Osteoblast (primary cell): ENCODE data around the gene STUM. TPM values are rescaled to one million over a fixed set of nuclear protein-coding genes. Genes with fewer than 3 reads are reported as not detected.

Experiments
- DNase-seq: peaks from one replicate; pipeline ENCODE4 v3.0.0; 2011; ENCODE audit warnings: low spot score, mixed read lengths; ENCODE audit not compliant: insufficient read length; ENCODE audit errors: missing footprints
- H2AFZ ChIP-seq: 2 replicates; pipeline ENCODE4 v1.6.0; 2011; ENCODE audit warnings: mild to moderate bottlenecking, low read length
- H3K27ac ChIP-seq: 2 replicates; pipeline ENCODE4 v1.5.1; 2011; ENCODE audit warnings: mild to moderate bottlenecking, low read depth, low read length, moderate library complexity
- H3K27me3 ChIP-seq: 2 replicates; pipeline ENCODE4 v1.6.0; 2012; ENCODE audit warnings: mild to moderate bottlenecking, control low read depth, inconsistent platforms, low read length, moderate library complexity; ENCODE audit not compliant: insufficient read depth
- H3K36me3 ChIP-seq: 2 replicates; pipeline ENCODE4 v1.5.1; 2011; ENCODE audit warnings: mild to moderate bottlenecking, low read length, control low read depth, moderate library complexity; ENCODE audit not compliant: insufficient read depth
- H3K4me1 ChIP-seq: 2 replicates; pipeline ENCODE4 v1.5.1; 2011; ENCODE audit warnings: mild to moderate bottlenecking, low read length, control low read depth, moderate library complexity; ENCODE audit not compliant: insufficient read depth
- H3K4me2 ChIP-seq: 2 replicates; pipeline ENCODE4 v1.6.0; 2011; ENCODE audit warnings: mild to moderate bottlenecking, low read length; ENCODE audit not compliant: insufficient read depth
- H3K4me3 ChIP-seq: fragments of 200-600 bp; sonication (generic); 3 replicates; pipeline ENCODE4 v1.5.1; 2012; ENCODE audit warnings: mild to moderate bottlenecking, low read length, inconsistent platforms; ENCODE audit not compliant: insufficient read depth
- H3K79me2 ChIP-seq: 2 replicates; pipeline ENCODE4 v1.6.0; 2012; ENCODE audit warnings: mild to moderate bottlenecking, low read length, control low read depth, inconsistent platforms; ENCODE audit not compliant: insufficient read depth
- H3K9me3 ChIP-seq: 2 replicates; pipeline ENCODE4 v1.5.1; 2011; ENCODE audit warnings: low read depth, low read length, control low read depth
- H4K20me1 ChIP-seq: 2 replicates; pipeline ENCODE4 v1.6.0; 2012; ENCODE audit warnings: mild to moderate bottlenecking, low read length, control low read depth; ENCODE audit not compliant: insufficient read depth
- total RNA-seq: library from RNA; depleted of rRNA; stranded (reverse); fragments of >200 nt; gene quantifications from 2 replicates; pipeline ENCODE4 v1.2.3, GENCODE V29; 2012
- TF ChIP-seq, protein P1 (sequence below): IDR thresholded peaks from 2 replicates; pipeline ENCODE4 v1.5.1; 2011; ENCODE audit warnings: mild to moderate bottlenecking, low read depth, low read length, moderate library complexity; ENCODE audit errors: extremely low read depth

STUM gene
- total RNA-seq, 1 donor, result under 0.01 TPM

DNA sequence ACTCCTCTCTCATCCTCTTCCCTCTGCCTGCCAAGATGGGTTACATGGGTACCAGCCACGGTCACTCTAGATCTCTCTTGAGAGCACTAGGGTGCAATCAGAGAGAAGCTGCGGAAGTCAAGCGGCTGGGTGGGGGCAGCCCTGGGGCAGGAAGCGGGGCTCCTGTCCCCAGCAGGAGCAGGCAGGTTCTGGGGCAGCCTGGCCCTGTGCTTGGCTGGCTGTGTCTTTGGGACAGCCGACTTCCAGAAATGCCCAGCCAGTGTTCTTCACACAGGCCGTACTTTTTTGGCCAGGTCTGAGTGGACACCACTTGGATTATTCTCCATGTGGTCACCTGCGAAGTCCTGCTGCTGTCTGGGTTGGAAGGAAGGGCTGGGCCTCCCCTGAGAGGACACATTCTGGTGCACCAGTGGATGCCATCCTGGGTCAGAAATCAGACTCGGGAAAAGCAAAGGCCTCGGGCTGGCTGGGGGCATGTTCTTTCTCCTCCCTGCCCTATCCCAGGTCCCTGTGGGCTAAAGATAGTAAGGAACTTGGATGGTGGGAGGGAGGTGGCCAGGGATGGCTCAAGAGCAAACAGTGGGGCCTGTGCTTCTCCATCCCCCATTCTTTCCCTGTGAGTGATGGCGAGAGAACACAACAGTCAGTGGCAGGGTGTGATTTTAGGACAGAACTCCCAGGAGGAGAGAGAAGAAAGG lies 96.9 kb downstream of the STUM start:
- H3K27ac ChIP-seq, result no peak overlapping the region
- no peaks in the 10 kb centered on the region for H3K79me2 ChIP-seq
- TF ChIP-seq, protein P1, sequence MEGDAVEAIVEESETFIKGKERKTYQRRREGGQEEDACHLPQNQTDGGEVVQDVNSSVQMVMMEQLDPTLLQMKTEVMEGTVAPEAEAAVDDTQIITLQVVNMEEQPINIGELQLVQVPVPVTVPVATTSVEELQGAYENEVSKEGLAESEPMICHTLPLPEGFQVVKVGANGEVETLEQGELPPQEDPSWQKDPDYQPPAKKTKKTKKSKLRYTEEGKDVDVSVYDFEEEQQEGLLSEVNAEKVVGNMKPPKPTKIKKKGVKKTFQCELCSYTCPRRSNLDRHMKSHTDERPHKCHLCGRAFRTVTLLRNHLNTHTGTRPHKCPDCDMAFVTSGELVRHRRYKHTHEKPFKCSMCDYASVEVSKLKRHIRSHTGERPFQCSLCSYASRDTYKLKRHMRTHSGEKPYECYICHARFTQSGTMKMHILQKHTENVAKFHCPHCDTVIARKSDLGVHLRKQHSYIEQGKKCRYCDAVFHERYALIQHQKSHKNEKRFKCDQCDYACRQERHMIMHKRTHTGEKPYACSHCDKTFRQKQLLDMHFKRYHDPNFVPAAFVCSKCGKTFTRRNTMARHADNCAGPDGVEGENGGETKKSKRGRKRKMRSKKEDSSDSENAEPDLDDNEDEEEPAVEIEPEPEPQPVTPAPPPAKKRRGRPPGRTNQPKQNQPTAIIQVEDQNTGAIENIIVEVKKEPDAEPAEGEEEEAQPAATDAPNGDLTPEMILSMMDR, result no peak
- H3K4me1 ChIP-seq, result peaks cover 11% of the 10 kb centered on the region
- no peak overlapping the region for H3K4me2 ChIP-seq
- H3K27me3 ChIP-seq, result no peaks in the 10 kb centered on the region
- no peak overlapping the region for H2AFZ ChIP-seq
- H4K20me1 ChIP-seq, result no peaks in the 10 kb centered on the region
- H3K36me3 ChIP-seq, result no peaks in the 10 kb centered on the region
- no peak overlapping the region for H3K4me3 ChIP-seq
- no peaks in the 10 kb centered on the region for H3K9me3 ChIP-seq
- no peak for DNase-seq

GRCh38 chr1:226646026-226646869 lies 97.7 kb downstream of the STUM start:
- H4K20me1 ChIP-seq, result no peaks in the 10 kb centered on the region
- H3K4me2 ChIP-seq, result no peak overlapping the region
- H3K4me3 ChIP-seq, result no peak overlapping the region
- H3K4me1 ChIP-seq, result peaks cover 11% of the 10 kb centered on the region
- no peak for DNase-seq
- H3K27me3 ChIP-seq, result no peaks in the 10 kb centered on the region
- H3K79me2 ChIP-seq, result no peaks in the 10 kb centered on the region
- H2AFZ ChIP-seq, result no peak overlapping the region
- no peak overlapping the region for H3K27ac ChIP-seq
- H3K36me3 ChIP-seq, result no peaks in the 10 kb centered on the region
- TF ChIP-seq, protein P1, result no peak
- no peaks in the 10 kb centered on the region for H3K9me3 ChIP-seq

- no peak for DNase-seq
- Histone ChIP-seq H4K20me1 (no peaks in the 10 kb centered on the region), H3K4me3 (no peak overlapping the region), H2AFZ (no peak overlapping the region), H3K9me3 (no peaks in the 10 kb centered on the region), H3K79me2 (no peaks in the 10 kb centered on the region), H3K27ac (no peak overlapping the region), H3K4me1 (peaks cover 11% of the 10 kb centered on the region), H3K36me3 (no peaks in the 10 kb centered on the region), H3K4me2 (no peak overlapping the region), H3K27me3 (no peaks in the 10 kb centered on the region)
- TF ChIP-seq, protein P1, result no peak
Observed at GRCh38 chr1:226646870-226647449, 98.4 kb downstream of the STUM start.

GRCh38 chr1:226647719-226648118 lies 99.2 kb downstream of the STUM start:
- H3K27me3 ChIP-seq, result no peaks in the 10 kb centered on the region
- H2AFZ ChIP-seq, result no peak overlapping the region
- TF ChIP-seq, protein P1, result no peak
- no peaks in the 10 kb centered on the region for H3K36me3 ChIP-seq
- H3K27ac ChIP-seq, result no peak overlapping the region
- H3K79me2 ChIP-seq, result no peaks in the 10 kb centered on the region
- peaks cover 10% of the 10 kb centered on the region for H3K4me1 ChIP-seq
- H3K4me3 ChIP-seq, result no peak overlapping the region
- no peaks in the 10 kb centered on the region for H4K20me1 ChIP-seq
- H3K9me3 ChIP-seq, result no peaks in the 10 kb centered on the region
- no peak for DNase-seq
- no peak overlapping the region for H3K4me2 ChIP-seq
